SK-N-SH (cell line): ENCODE results near the gene RNF19B. TPM values are rescaled to one million over a fixed set of nuclear protein-coding genes. Genes with fewer than 3 reads are reported as not detected.
A peak's percentile ranks its signal among the peaks of the same experiment; 100 is the strongest.

Experiments
- CTCF ChIA-PET: fragments of 300-600, 350-600 bp; formaldehyde crosslinking; extraction: SDS; loops from one replicate; lab custom pipeline; 2021; lab: Yijun Ruan, JAX
- POLR2A ChIA-PET: fragments of 350-600 bp; sonication (Branson Sonifier 250); formaldehyde crosslinking; extraction: SDS; loops from one replicate; lab custom pipeline; 2020; ENCODE audit warnings: antibody characterized with exemption, inconsistent platforms; lab: Yijun Ruan, JAX
- DNase-seq: peaks from one replicate; pipeline ENCODE4 v3.0.0; 2012
- H2AFZ ChIP-seq: fragments of 200-600 bp; sonication (generic); 2 replicates; pipeline ENCODE4 v1.8.1; 2016; ENCODE audit warnings: antibody characterized with exemption, mild to moderate bottlenecking, low read depth
- H3F3A ChIP-seq: fragments of 200-600 bp; sonication (generic); replicated peaks from 2 replicates; pipeline ENCODE3; 2016; ENCODE audit warnings: antibody characterized with exemption, mild to moderate bottlenecking; ENCODE audit not compliant: insufficient read depth
- H3K27ac ChIP-seq, 2 experiments: fragments of 200-500 bp in 1 of 2; fragments of 200-600 bp in 1 of 2; sonication (Bioruptor generic) in 1 of 2; sonication (generic), shearing (Covaris generic) in 1 of 2; 2 replicates each; pipeline versions ENCODE4 v1.5.1 to v1.6.1; 2014 to 2016; ENCODE audit warnings: low read depth in 2 of 2, inconsistent platforms in 1 of 2, low read length in 1 of 2, mild to moderate bottlenecking in 1 of 2, mixed read lengths in 1 of 2
- H3K27me3 ChIP-seq: fragments of 200-600 bp; sonication (generic), shearing (Covaris generic); 2 replicates; pipeline ENCODE4 v1.6.1; 2016; ENCODE audit warnings: mixed run types; ENCODE audit not compliant: insufficient read depth
- H3K36me3 ChIP-seq, 2 experiments: fragments of 200-500 bp in 1 of 2; fragments of 200-600 bp in 1 of 2; sonication (Bioruptor generic) in 1 of 2; sonication (generic) in 1 of 2; replicated peaks in 1 of 2; 2 replicates each; pipeline versions ENCODE3 to v1.5.1; 2014 to 2016; ENCODE audit warnings: low read length in 1 of 2, mild to moderate bottlenecking in 1 of 2; ENCODE audit not compliant: insufficient read depth in 2 of 2, control insufficient read depth in 1 of 2
- H3K4me1 ChIP-seq, 2 experiments: fragments of 200-500 bp in 1 of 2; fragments of 200-600 bp in 1 of 2; sonication (Bioruptor generic) in 1 of 2; sonication (generic), shearing (Covaris generic) in 1 of 2; 2 replicates each; pipeline versions ENCODE4 v1.5.1 to v1.6.1; 2014 to 2016; ENCODE audit warnings: low read depth in 1 of 2, low read length in 1 of 2, mixed run types in 1 of 2; ENCODE audit not compliant: insufficient read depth in 2 of 2, control insufficient read depth in 1 of 2
- H3K4me2 ChIP-seq: fragments of 200-600 bp; sonication (generic), shearing (Covaris generic); 2 replicates; pipeline ENCODE4 v1.6.1; 2017; ENCODE audit warnings: mixed run types
- H3K4me3 ChIP-seq, 2 experiments: fragments of 200-500 bp in 1 of 2; fragments of 200-600 bp in 1 of 2; sonication (Bioruptor generic) in 1 of 2; sonication (generic), shearing (Covaris generic) in 1 of 2; 2 replicates each; pipeline versions ENCODE4 v1.5.1 to v1.8.1; 2014 to 2016; ENCODE audit warnings: low read depth in 2 of 2, inconsistent platforms in 1 of 2, low read length in 1 of 2, mild to moderate bottlenecking in 1 of 2, mixed read lengths in 1 of 2, moderate library complexity in 1 of 2
- H3K79me2 ChIP-seq: fragments of 200-600 bp; sonication (generic); 2 replicates; pipeline ENCODE4 v1.8.1; 2017; ENCODE audit warnings: mild to moderate bottlenecking; ENCODE audit not compliant: insufficient read depth
- H3K9ac ChIP-seq: fragments of 200-600 bp; sonication (generic); 2 replicates; pipeline ENCODE4 v1.6.1; 2017; ENCODE audit warnings: mixed run types
- H3K9me2 ChIP-seq: fragments of 200-600 bp; sonication (generic); 2 replicates; pipeline ENCODE4 v1.6.1; 2017; ENCODE audit warnings: mixed run types
- H3K9me3 ChIP-seq: fragments of 200-600 bp; sonication (generic); 2 replicates; pipeline ENCODE4 v1.6.1; 2017; ENCODE audit warnings: mixed run types, mild to moderate bottlenecking, moderate library complexity
- H4K20me1 ChIP-seq: fragments of 200-600 bp; sonication (generic); 2 replicates; pipeline ENCODE4 v1.6.1; 2017; ENCODE audit warnings: mild to moderate bottlenecking, mixed run types; ENCODE audit not compliant: insufficient read depth
- CTCF ChIP-seq: fragments of 200-600 bp; sonication (generic); IDR thresholded peaks from 2 replicates; pipeline ENCODE4 v1.6.1; 2017; ENCODE audit warnings: antibody characterized with exemption, mild to moderate bottlenecking, moderate library complexity
- EZH2phosphoT487 ChIP-seq: fragments of 200-600 bp; sonication (generic); IDR thresholded peaks from 2 replicates; pipeline ENCODE4 v1.6.1; 2017; ENCODE audit warnings: low read depth, mixed run types, mild to moderate bottlenecking, antibody characterized with exemption, moderate library complexity, borderline replicate concordance
- FOXJ3 ChIP-seq: sonication (generic); formaldehyde crosslinking; IDR thresholded peaks from 2 replicates; pipeline ENCODE4 v1.5.1; 2020; ENCODE audit warnings: mild to moderate bottlenecking, missing genetic modification reagents
- GABPA ChIP-seq: IDR thresholded peaks from 2 replicates; pipeline ENCODE4 v1.4.0; 2012; ENCODE audit warnings: low read depth, mild to moderate bottlenecking
- GATA2 ChIP-seq: sonication (generic); formaldehyde crosslinking; IDR thresholded peaks from 2 replicates; pipeline ENCODE4 v1.5.0; 2020; ENCODE audit warnings: mild to moderate bottlenecking, missing genetic modification reagents
- IRF3 ChIP-seq: fragments of 150-350 bp; IDR thresholded peaks from 2 replicates; pipeline ENCODE4 v1.6.1; 2016; ENCODE audit warnings: mild to moderate bottlenecking, low read depth, low read length
- JUND ChIP-seq: IDR thresholded peaks from 2 replicates; pipeline ENCODE4 v1.4.0; 2012
- MEF2A ChIP-seq: IDR thresholded peaks from 2 replicates; pipeline ENCODE4 v1.4.0; 2012; ENCODE audit warnings: low read depth, borderline replicate concordance
- MXI1 ChIP-seq: IDR thresholded peaks from 2 replicates; pipeline ENCODE4 v1.6.1; 2012; ENCODE audit warnings: mild to moderate bottlenecking, low read depth, low read length, improper control_type of control experiment
- NRF1 ChIP-seq: IDR thresholded peaks from 2 replicates; pipeline ENCODE4 v1.6.1; 2012; ENCODE audit warnings: low read depth, mild to moderate bottlenecking, low read length
- RCOR1 ChIP-seq: fragments of 150-350 bp; IDR thresholded peaks from 2 replicates; pipeline ENCODE4 v1.6.1; 2017; ENCODE audit warnings: antibody characterized with exemption, low read length
- REST ChIP-seq: IDR thresholded peaks from 2 replicates; pipeline ENCODE4 v1.6.1; 2012; ENCODE audit warnings: mild to moderate bottlenecking, low read depth, low read length, moderate library complexity
- RXRA ChIP-seq: IDR thresholded peaks from 2 replicates; pipeline ENCODE4 v1.4.0; 2012; ENCODE audit warnings: low read depth, mild to moderate bottlenecking, borderline replicate concordance
- SIN3A ChIP-seq: IDR thresholded peaks from 2 replicates; pipeline ENCODE4 v1.6.1; 2012; ENCODE audit warnings: low read depth, mild to moderate bottlenecking, low read length, moderate library complexity, borderline replicate concordance
- SMC3 ChIP-seq: IDR thresholded peaks from 2 replicates; pipeline ENCODE4 v1.6.1; 2012; ENCODE audit warnings: low read depth, low read length, improper control_type of control experiment
- USF1 ChIP-seq: IDR thresholded peaks from 2 replicates; pipeline ENCODE4 v1.4.0; 2012; ENCODE audit warnings: low read depth, borderline replicate concordance
- YY1 ChIP-seq: IDR thresholded peaks from 2 replicates; pipeline ENCODE4 v1.4.0; 2012; ENCODE audit warnings: low read depth, mild to moderate bottlenecking
- WGBS: methylation state at CpG from one replicate; pipeline ENCODE4 v1.1.6; 2017; ENCODE audit warnings: low lambda C conversion rate; 5-methylcytosine and 5-hydroxymethylcytosine counted together
- polyA plus RNA-seq, 3 experiments: library from polyadenylated mRNA; depleted of rRNA; stranded (reverse); fragments of >200 nt; gene quantifications; 2 replicates each; pipeline ENCODE4 v1.2.3, GENCODE V29; 2012

RNF19B gene
- polyA plus RNA-seq, 1 of the 3 experiments (the other 2 are of a cell fraction), result 20.1 TPM

GRCh38 chr1:32900371-32900955 lies 64.1 kb downstream of the RNF19B start (continued):
- TF ChIP-seq REST (no peak), YY1 (no peak), USF1 (no peak)
- TF ChIP-seq, all 33 proteins: peak for 0

GRCh38 chr1:32899586-32900296 lies 64.9 kb downstream of the RNF19B start:
- ChIA-PET POLR2A (no interaction called here), CTCF (interaction anchor here (1.4 to 3.6 kb wide), 5 partner anchors 9 to 186 kb away, joined by 3 to 19 read pairs (median 6); partner anchors contain the start of gene HPCA)
- no peak overlapping the region for H3K9ac ChIP-seq
- no peaks in the 10 kb centered on the region for H3K36me3 ChIP-seq
- H3K79me2 ChIP-seq, result no peaks in the 10 kb centered on the region
- no peak overlapping the region for H3K27ac ChIP-seq
- no peak overlapping the region for H3K4me2 ChIP-seq
- no peaks in the 10 kb centered on the region for H3F3A ChIP-seq
- no peak overlapping the region for H2AFZ ChIP-seq
- 55% methylated on average over 5 of the region's 7 CpGs for WGBS
- no peaks in the 10 kb centered on the region for H4K20me1 ChIP-seq
- H3K9me2 ChIP-seq, result no peaks in the 10 kb centered on the region
- no peak overlapping the region for H3K4me3 ChIP-seq
- no peak for TF ChIP-seq MXI1
- TF ChIP-seq FOXJ3 (CRISPR knock-in tag), result no peak
- no peak for TF ChIP-seq CTCF
- no peak for TF ChIP-seq SIN3A
- TF ChIP-seq SMC3, result no peak
- TF ChIP-seq GATA2 (CRISPR knock-in tag), result no peak
- no peak for TF ChIP-seq NRF1
- TF ChIP-seq JUND, result no peak
- TF ChIP-seq RXRA, result no peak
- no peak for TF ChIP-seq EZH2phosphoT487
- no peak for TF ChIP-seq RCOR1
- no peak for TF ChIP-seq GABPA
- TF ChIP-seq MEF2A, result no peak
- TF ChIP-seq IRF3, result no peak
- H3K4me1 ChIP-seq, result peaks cover 0 to 11% of the 10 kb centered on the region in 2 experiments; a peak in 1 of 4 replicates
- peaks cover 7% of the 10 kb centered on the region; the same call in 1 of the 2 replicates for H3K27me3 ChIP-seq
- no peaks in the 10 kb centered on the region for H3K9me3 ChIP-seq
- DNase-seq, result peak; percentile 49
